SH-SY5Y (cell line): ENCODE results near the gene BDH1.

ENCODE experiments used
- GATA2 ChIP-seq: IDR thresholded peaks from 2 replicates; pipeline ENCODE4 v1.6.1; 2011; ENCODE audit warnings: mild to moderate bottlenecking, low read depth, low read length
- GATA3 ChIP-seq: IDR thresholded peaks from 2 replicates; pipeline ENCODE4 v1.6.1; 2011; ENCODE audit warnings: low read depth, mild to moderate bottlenecking, low read length, moderate library complexity

DNA sequence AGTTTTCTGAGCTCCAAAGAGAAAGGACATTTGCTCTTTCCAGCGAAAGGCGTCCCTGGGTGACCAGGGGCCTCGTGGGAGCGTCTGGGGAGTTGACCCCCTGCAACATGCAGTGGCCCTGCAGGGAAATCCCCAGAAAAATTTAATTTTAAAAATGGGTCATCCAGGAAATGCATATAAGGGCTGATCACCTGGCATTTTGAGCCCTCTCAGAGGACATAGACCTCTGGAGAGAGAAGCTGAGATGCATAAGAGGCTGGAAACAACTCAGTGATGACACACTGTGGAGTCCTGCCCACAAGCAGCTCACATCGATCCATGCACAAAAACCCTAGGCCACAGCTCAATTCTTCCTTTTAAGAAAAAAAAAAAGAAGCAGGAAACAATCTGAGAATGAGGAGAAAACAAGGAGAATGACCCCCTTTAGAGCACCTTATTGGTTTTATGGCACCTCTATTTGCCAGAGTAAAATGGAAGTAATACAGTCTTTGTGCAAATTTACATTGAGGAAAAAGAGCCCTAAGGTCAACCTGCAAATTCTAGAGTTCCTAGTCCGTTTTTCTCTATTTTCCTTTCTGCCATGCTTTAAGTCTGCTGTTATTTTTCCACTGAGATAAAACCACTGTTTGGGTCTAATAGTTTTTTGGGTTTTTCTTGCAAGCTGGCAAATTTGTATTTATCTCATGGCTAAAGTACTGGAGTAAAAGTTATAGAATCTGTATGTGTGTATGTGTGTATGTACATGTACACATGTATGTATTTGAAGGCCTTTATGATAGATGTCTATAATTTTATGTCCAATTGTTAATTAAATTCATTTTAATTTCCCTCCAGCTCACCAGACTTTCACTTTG is 6.9 kb upstream of the BDH1 start:
- TF ChIP-seq GATA2, result no peak
- TF ChIP-seq GATA3, result no peak
